Activated CD4-positive, alpha-beta memory T cell treated with anti-CD3 and anti-CD28 coated beads, Interleukin-2, amount 10 ng/mL, durations not matched to agents 7 days and 5 days (primary cell): Measurements from ENCODE around the gene PRRT4. TPM values are rescaled to one million over a fixed set of nuclear protein-coding genes. Genes with fewer than 3 reads are reported as not detected.

Experiments
- CTCF ChIA-PET: fragments of 350-600 bp; sonication (Branson Sonifier 250); formaldehyde crosslinking; loops from one replicate; lab custom pipeline; 2021; ENCODE audit warnings: antibody characterized with exemption, inconsistent platforms; lab: Charles Lee
- POLR2A ChIA-PET: fragments of 350-600 bp; sonication (Branson Sonifier 250); formaldehyde crosslinking; loops from one replicate; lab custom pipeline; 2021; ENCODE audit warnings: antibody characterized with exemption; lab: Charles Lee
- DNase-seq: peaks from one replicate; pipeline ENCODE4 v3.0.0-alpha.2; 2020
- H3K27ac Mint-ChIP-seq: one replicate; pipeline ENCODE4 v1.8.0; 2021; ENCODE audit warnings: mild to moderate bottlenecking, mixed read lengths
- H3K27me3 Mint-ChIP-seq: one replicate; pipeline ENCODE4 v1.8.0; 2021; ENCODE audit warnings: mixed read lengths
- H3K36me3 Mint-ChIP-seq: one replicate; pipeline ENCODE4 v1.8.0; 2021; ENCODE audit warnings: low read depth, mixed read lengths
- H3K4me1 Mint-ChIP-seq: one replicate; pipeline ENCODE4 v1.8.0; 2021; ENCODE audit warnings: mixed read lengths
- H3K4me3 Mint-ChIP-seq: one replicate; pipeline ENCODE4 v1.8.0; 2021; ENCODE audit warnings: mild to moderate bottlenecking, mixed read lengths
- H3K9me3 Mint-ChIP-seq: one replicate; pipeline ENCODE4 v1.8.0; 2021; ENCODE audit warnings: mixed read lengths
- total RNA-seq, 2 experiments: library from RNA; stranded (reverse); gene quantifications; one replicate each; pipeline ENCODE4 v1.2.3, GENCODE V29; 2021

PRRT4 gene
- total RNA-seq, 2 experiments from 2014 or later: not detected

DNA sequence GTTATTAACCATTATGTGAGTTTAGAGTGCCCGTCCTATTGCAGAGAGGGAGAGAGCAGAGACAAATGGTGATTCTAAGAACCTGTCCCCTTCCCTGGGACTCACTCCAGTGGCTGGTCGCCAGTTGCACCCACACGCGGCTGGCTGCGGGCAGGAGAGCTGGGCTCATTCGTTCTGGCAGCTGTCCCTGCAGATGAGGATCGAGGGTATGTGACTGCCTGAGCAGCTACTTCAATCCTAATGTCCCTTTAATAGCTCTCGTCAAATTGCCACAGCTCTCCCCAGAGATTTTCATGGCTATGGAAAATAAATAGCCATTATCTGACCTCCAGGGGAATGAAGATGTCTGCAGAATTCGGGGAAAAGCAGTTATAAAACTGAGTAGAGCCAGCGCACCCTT, 59.4 kb downstream of the PRRT4 start:
- Mint-ChIP-seq H3K27ac (no peak overlapping the region), H3K4me1 (no peaks in the 10 kb centered on the region), H3K9me3 (no peaks in the 10 kb centered on the region), H3K4me3 (no peak overlapping the region), H3K27me3 (no peaks in the 10 kb centered on the region), H3K36me3 (peaks cover 19% of the 10 kb centered on the region)
- DNase-seq: no peak
- ChIA-PET CTCF (no interaction called here), POLR2A (no interaction called here)

Other genes starting within 250 kb of the PRRT4 start
- gene LEP, start 120.4 kb downstream of the PRRT4 start, total RNA-seq: not detected
- 10 to 100 TPM; 30.7 to 34.8 TPM for gene RBM28, start 17.8 kb downstream of the PRRT4 start, total RNA-seq
- gene IMPDH1, start 48.3 kb upstream of the PRRT4 start, total RNA-seq: 10 to 100 TPM; 64.7 to 67.4 TPM
- 10 to 100 TPM; 51.8 to 53.4 TPM for gene HILPDA, start 94.2 kb upstream of the PRRT4 start, total RNA-seq
- 10 to 100 TPM; 23.3 to 27.8 TPM for gene METTL2B, start 115.1 kb upstream of the PRRT4 start, total RNA-seq